Stimulated activated CD8-positive, alpha-beta memory T cell treated with anti-CD3 and anti-CD28 coated beads, Interleukin-4, amount 100 ng/mL, for 1 hour (primary cell): ENCODE results near the gene DCDC2.
"Not testable (repeated sequence)": the region's sequence is repeated elsewhere in the genome, so short reads cannot be mapped to it uniquely, and the experiment has no call there.

ENCODE experiments used
- DNase-seq, 2 donors: peaks; one replicate each; pipeline ENCODE4 v3.0.0-alpha.2; 2020; ENCODE audit warnings: low read depth in 2 of 2, low spot score in 1 of 2

The DCDC2 gene

DNA sequence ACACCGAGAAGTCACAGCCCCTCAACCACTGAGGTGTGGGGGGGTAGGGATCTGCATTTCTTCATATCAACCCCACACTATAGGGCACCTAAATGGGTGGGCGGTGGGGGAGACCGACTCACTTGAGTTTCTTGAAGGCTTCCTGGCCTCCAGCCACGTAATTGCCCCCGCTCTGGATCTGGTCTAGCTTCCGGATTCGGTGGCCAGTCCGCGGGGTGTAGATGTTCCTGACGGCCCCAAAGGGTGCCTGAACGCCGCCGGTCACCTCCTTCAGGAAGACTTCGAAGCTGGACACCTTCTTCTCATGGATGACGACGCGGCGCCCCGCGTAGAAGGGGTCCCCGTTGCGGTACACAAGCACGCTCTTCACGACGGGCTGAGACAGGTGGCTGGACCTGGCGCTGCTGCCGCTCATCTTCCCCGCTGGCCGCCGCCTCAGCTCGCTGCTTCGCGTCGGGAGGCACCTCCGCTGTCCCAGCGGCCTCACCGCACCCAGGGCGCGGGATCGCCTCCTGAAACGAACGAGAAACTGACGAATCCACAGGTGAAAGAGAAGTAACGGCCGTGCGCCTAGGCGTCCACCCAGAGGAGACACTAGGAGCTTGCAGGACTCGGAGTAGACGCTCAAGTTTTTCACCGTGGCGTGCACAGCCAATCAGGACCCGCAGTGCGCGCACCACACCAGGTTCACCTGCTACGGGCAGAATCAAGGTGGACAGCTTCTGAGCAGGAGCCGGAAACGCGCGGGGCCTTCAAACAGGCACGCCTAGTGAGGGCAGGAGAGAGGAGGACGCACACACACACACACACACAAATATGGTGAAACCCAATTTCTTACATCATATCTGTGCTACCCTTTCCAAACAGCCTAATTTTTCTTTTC is at the start of gene DCDC2:
Gene DCDC2, minus strand, starts transcription at position 724 of the 883 bp plus-strand sequence. Its CDS starts 309 bp downstream, at position 415.
- DNase-seq = no peak

DNA sequence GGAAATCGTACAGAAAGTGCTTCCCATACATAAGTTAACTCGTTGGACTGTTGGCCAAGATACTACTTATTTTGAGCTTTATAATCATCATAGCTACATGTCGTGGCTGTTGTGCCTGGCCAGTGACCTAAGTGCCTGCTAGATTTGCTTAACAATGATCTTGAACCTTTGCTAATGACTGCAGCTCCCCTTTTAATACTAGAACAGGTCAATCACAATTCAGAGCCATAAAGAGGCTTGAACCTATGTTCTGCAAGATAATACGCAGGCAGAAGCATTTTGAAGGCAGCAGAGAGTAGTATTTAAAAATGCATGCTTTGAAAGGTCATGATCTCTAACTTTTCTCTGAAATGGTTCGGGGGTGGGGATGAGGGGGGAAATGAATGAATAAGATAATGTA is 47.4 kb upstream of the DCDC2 start:
- no peak for DNase-seq

DNA sequence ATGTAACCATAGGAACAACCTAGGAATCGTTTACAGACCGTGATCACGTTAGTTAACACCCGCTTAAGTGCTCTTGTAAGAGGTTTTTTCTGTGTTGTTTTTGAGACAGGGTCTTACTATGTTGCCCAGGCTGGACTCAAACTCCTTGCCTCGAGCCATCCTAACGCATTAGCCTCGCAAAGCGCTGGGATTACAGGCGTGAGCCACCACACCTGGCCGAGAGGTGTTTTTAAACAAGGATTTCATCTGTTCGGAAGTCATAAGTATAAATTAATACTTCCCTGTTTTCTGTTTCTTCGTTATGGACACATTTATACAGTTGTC is 45.6 kb upstream of the DCDC2 start:
- DNase-seq = no peak

GRCh38 chr6:24402697-24403500 is 45.0 kb upstream of the DCDC2 start, which contains the start of gene MRS2:
TSS of gene MRS2 (plus strand) at chr6:24402936. CDS start at chr6:24403047, 111 bp downstream.
- DNase-seq = peak; percentile 33 to 57

DNA sequence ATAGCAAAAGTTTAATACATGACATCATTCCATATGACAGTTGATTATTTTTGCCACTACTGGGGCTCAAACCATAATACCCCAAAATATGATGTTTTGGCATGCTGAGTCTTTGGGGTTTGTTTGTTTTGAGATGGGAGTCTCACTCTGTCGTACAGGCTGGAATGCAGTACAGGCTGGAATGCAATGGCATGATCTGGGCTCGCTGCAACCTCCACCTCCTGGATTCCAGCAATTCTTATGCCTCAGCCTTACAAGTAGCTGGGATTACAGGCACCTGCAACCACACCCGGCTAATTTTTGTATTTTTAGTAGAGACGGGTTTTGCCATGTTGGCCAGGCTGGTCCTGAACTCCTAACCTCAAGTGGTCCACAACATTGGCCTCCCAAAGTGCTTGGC is 43.6 kb upstream of the DCDC2 start:
- no peak for DNase-seq

DNA sequence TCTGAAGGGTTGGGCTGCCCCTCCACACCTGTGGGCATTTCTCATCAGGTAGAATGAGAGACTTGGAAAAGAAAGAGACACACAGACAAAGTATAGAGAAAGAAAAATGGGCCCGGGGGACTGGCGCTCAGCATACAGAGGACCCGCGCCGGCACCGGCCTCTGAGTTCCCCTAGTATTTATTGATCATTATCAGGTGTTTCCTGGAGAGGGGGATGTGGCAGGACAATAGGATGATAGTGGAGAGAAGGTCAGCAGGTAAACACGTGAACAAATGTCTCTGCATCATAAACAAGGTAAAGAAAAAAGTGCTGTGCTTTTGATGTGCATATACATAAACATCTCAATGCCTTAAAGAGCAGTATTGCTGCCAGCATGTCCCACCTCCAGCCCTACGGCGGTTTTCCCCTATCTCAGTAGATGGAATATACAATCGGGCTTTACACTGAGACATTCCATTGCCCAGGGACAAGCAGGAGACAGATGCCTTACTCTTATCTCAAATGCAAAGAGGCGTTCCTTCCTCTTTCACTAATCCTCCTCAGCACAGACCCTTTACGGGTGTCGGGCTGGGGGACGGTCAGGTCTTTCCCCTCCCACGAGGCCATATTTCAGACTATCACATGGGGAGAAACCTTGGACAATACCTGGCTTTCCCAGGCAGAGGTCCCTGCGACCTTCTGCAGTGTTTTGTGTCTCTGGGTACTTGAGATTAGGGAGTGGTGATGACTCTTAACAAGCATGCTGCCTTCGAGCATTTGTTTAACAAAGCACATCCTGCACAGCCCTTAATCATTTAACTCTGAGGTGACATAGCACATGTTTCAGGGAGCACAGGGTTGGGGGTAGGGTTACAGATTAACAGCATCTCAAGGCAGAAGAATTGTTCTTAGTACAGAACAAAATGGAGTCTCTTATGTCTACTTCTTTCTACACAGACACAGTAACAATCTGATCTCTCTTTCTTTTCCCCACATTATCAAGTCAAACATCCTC is 42.5 kb upstream of the DCDC2 start:
- DNase-seq = not testable (repeated sequence)

DNA sequence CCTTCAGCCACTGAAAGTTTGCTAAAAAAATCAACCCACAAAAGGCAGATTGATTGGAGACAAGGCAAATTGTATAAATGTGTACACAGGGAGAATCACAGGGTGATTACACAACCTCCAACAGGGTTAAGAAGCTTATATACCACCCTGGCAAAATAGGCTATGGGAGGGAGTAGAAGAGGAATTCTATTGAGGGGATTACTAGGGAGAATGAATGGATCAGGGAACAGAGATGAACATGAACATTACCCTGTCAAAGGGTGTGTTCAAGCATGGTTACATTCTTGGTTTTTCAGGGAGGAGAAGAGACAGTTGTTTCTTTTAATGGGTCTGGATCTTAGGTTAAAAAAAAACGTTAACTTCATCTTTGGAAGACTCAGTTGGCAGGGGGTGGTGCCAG is 39.8 kb upstream of the DCDC2 start:
- DNase-seq = no peak

DNA sequence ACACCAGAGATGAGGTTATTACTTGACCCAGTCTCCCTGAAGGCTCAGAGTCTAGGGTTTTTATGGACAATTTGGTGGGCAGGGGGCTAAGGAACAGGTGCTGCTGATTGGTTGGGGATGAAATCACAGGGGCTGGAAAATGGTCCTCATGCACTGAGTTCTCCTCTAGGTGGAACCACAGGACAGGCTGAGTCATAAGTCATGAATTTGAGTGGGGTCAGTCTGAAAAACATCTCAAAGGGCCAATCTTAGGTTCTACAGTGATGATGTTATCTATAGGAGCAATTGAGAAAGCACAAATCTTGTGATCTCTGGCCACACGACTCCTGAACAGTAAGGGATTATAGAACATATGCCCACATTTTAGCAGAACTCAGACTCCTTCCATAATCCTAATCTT is 39.0 kb upstream of the DCDC2 start:
- no peak for DNase-seq

DNA sequence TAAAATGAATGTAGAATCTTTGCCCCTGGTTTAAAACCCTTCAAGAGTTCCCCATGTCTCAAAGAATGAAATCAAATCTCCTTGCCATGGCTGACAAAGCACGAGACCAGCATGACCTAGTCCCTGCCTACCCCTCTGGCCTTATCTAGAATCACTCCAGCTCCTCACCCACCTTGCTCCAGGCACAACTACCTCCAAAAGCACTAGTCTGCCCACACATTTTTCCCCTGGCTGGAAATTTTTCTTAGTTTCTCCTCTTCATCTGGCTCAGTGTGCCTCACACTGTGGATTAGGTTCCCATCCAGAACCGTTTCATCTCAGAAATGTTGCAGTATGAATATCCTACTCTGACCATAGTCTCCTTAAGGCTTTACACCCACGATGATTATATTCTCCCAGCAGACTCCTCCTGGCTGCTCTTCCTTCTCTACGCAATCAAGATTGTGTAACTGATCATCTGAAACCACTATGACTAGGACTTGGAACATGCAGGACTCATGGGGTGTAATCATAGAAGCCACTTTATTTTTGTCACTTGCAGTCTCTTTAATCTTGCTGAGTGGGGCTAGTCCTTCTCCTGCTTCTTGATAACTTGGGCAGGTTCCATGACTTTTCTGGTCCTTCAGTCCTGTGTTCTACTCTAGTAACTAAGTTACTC is 37.0 kb upstream of the DCDC2 start:
- no peak for DNase-seq

DNA sequence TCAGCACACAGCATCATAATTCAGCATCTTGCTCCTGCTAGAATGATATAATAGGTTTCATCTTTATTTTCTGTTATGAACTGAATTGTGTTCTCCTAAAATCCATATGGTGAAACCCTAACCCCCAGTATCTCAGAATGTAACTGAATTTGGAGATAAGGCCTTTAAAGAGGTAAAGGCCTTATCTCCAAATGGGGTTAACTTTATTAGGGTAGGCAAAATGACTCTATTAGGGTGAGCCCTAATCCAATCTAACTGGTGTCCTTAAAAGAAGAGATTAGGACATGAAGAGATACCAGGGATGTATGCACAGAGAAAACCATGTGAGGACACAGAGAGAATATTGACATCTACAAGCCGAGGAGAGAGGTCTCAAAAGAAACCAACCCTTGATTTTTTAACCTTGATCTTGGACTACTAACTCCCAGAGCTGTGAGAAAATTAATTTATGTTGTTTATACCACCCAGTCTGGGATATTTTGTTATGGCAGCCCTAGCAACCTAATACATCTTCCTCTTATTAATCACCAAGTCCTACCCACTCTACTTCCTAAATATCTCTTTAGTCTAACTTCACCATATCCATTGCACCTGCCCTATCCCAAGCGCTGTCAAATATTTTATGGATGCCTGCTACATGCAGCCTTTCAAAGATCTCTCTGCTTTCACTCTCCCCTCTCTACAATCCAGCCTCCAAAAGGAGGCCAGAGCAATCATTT is 36.4 kb upstream of the DCDC2 start:
- no peak for DNase-seq

GRCh38 chr6:24391756-24392405 is 34.0 kb upstream of the DCDC2 start:
- no peak for DNase-seq

GRCh38 chr6:24391208-24391607 is 33.3 kb upstream of the DCDC2 start:
- DNase-seq = no peak

DNA sequence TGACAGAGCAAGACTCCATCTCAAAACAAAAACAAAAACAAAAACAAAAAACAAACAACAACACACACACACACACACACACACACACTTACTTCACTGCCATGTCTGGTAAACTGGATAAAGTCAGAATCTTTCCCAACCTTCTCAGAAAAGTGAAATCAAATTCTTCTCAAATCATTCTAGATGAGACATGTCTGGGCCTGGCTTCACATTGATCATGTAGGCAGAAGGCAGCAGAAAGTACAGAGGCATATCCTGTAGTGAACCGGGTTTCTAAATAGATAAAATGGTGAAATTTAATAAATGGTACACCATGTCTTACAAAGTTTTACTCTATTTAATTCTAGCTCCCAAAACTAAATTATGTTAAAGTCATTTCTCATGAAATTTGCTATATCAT is 30.0 kb upstream of the DCDC2 start:
- DNase-seq = no peak

GRCh38 chr6:24385536-24386269 is 27.8 kb upstream of the DCDC2 start:
- no peak for DNase-seq

- DNase-seq = not testable (repeated sequence)
Measured at GRCh38 chr6:24384369-24385130, 26.7 kb upstream of the DCDC2 start.

DNA sequence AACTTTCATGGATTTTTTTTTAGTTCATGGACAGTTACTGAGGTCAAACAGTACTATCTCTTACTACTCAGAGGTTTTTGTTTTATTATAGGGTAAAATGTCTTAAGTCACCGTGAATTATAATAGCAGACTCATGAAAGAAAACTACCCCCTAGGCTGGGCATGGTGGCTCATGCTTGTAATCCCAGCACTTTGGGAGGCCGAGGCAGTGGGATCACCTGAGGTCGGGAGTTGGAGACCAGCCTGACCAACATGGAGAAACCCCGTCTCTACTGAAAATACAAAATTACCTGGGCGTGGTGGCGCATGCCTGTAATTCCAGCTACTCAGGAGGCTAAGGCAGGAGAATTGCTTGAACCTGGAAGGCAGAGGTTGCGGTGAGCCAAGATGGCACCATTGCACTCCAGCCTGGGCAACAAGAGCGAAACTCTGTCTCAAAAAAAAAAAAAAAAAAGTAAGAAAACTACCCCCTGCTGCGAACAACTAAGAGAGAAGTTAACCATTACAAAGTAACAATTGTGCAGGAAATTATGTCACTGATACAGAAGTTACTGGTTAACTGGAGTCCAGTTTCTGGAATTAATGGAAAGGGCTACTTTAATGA is 25.1 kb upstream of the DCDC2 start:
- DNase-seq = not testable (repeated sequence)

DNA sequence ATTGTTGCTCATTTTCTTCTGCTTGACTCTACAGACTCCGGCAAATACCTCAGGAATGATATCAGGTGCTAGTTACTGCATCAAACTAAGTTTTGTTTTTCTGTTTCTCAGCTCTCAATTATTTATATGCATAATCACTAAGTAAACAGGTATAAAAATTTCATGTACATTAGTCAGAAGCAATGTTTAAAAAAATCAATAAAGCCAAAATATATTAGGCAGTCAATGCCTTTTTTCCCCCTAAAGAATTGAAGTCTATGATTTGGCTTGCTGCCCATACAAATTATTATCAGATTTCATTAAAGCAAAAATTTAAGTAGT is 24.3 kb upstream of the DCDC2 start:
- no peak for DNase-seq
